ENCODE results near the gene TAL1.
"Not testable (repeated sequence)": the region's sequence is repeated elsewhere in the genome, so short reads cannot be mapped to it uniquely, and the experiment has no call there.

The TAL1 gene

GRCh38 chr1:47232187-47232874, at the start of gene TAL1:
TAL1 (minus strand) TSS chr1:47232225; CDS start chr1:47225888, 6,337 bp downstream.
- no peak for DNase-seq (ENCODE audit: low read depth)

DNA sequence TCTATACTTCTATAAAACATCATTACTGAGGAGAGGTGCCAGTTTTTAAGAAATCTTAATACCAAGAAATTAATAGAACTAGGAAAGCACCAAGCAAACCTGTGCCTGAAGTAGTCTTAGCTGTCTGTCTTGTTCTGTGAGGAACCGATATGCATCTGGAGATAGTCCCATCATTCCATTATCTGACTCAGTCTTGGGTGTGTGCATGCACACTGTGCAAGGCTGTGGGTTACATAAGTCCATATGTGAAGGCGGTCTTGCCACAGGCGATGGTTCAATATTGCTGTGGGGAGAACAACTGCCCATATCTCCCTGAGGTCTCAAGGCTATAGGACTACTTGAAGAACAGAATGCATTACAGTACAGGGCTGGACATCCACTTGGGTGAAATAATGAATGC, 48.1 kb upstream of the TAL1 start:
- no peak for DNase-seq (ENCODE audit: low read depth)

GRCh38 chr1:47276850-47277249, 44.8 kb upstream of the TAL1 start:
- no peak for DNase-seq (ENCODE audit: low read depth)

- not testable (repeated sequence) for DNase-seq (ENCODE audit: low read depth)
Observed at GRCh38 chr1:47275811-47276210, 43.8 kb upstream of the TAL1 start.

GRCh38 chr1:47265529-47265928, 33.5 kb upstream of the TAL1 start:
- DNase-seq (ENCODE audit: low read depth): not testable (repeated sequence)

GRCh38 chr1:47262787-47263413, 30.9 kb upstream of the TAL1 start:
- no peak for DNase-seq (ENCODE audit: low read depth)

GRCh38 chr1:47257224-47257623, 25.2 kb upstream of the TAL1 start:
- DNase-seq (ENCODE audit: low read depth): no peak

DNA sequence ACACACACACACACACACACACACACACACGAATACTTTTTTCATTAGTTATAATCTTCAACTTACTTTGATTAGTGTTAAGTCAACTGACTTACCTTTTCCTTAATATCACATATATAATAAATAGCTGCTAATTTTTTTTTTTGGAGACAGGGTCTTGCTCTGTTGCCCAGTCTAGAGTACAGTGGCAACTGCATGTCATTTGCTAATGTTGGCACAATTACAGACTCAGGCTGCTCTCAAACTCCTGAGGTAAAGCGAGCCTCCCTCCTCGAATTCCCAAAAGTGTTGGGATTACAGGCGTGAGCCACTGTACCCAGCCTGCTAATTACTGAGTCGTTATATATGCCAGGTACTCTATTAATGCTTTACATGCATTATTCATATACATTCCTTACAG, 20.8 kb upstream of the TAL1 start:
- DNase-seq (ENCODE audit: low read depth): no peak

- no peak for DNase-seq (ENCODE audit: low read depth)
Observed at GRCh38 chr1:47252369-47252768, 20.3 kb upstream of the TAL1 start.

DNA sequence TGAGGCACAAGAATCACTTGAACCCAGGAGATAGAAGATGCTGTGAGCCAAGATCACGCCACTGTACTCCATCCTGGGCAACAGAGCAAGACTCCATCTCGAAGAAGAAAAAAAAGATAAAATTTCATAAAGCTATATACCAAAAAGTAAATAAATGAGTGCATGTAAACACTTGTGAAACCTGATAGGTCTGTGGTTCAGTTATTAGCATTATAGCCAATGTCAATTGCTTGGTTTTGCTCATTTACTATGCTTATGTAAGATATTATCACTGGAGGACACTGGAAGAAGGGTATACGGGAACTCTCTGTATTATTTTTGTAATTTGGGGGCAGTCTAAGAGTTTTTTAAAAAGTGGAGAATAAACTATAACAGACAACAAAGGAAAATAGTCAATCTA, 17.7 kb upstream of the TAL1 start:
- no peak for DNase-seq (ENCODE audit: low read depth)

DNA sequence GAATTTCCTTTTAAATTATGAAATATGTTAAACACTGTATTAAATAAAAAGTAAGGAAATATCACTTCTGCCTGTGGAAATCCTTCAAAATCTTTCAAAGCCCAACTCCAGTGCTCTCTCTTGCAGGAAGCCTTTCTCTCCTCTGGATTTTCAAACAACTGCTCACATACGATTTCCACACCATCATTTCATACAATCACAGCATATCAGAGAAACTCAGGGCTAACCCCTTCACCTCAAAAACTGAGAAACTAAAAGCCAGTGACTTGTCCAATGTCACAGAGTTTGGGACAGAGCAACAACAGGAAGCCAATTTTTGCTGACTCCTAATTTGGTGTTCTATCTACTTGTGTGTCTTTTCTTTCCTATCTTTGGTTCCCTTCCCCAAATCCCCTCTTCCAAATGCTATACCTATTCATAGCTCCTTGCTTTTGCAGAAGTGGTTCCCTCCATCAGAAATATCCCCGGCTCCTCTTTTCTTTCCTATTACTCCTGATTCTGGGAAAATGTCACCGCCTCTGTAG, 12.4 kb upstream of the TAL1 start:
- DNase-seq (ENCODE audit: low read depth): no peak

DNA sequence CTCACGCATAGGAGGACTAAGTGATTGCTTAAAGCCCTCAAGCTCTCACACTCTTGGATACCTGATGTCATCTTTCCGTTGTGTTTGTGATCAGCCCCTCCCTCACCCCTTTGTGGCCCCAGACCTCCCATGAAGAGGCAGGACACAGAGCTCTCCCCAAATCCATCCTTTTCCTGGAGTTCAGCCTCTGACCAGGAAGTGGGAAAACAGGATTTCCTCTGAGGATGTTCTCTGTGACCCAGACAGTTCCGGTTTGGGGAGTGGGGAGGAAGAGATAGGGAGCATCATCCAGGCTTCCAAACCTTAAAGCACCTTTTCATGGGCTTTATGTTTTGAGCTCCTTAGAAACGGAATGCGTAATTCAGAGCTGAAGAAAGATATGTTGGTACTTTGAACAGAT, 11.9 kb upstream of the TAL1 start:
- no peak for DNase-seq (ENCODE audit: low read depth)

GRCh38 chr1:47241114-47242113, 9.4 kb upstream of the TAL1 start:
- DNase-seq (ENCODE audit: low read depth): no peak

- DNase-seq (ENCODE audit: low read depth): no peak
Observed at GRCh38 chr1:47238935-47239592, 7.0 kb upstream of the TAL1 start.

- DNase-seq (ENCODE audit: low read depth): no peak
Observed at GRCh38 chr1:47235806-47236205, 3.8 kb upstream of the TAL1 start.

GRCh38 chr1:47235241-47235681, 3.2 kb upstream of the TAL1 start:
- DNase-seq (ENCODE audit: low read depth): no peak

- no peak for DNase-seq (ENCODE audit: low read depth)
Observed at GRCh38 chr1:47233186-47233585, 1.2 kb upstream of the TAL1 start.

DNA sequence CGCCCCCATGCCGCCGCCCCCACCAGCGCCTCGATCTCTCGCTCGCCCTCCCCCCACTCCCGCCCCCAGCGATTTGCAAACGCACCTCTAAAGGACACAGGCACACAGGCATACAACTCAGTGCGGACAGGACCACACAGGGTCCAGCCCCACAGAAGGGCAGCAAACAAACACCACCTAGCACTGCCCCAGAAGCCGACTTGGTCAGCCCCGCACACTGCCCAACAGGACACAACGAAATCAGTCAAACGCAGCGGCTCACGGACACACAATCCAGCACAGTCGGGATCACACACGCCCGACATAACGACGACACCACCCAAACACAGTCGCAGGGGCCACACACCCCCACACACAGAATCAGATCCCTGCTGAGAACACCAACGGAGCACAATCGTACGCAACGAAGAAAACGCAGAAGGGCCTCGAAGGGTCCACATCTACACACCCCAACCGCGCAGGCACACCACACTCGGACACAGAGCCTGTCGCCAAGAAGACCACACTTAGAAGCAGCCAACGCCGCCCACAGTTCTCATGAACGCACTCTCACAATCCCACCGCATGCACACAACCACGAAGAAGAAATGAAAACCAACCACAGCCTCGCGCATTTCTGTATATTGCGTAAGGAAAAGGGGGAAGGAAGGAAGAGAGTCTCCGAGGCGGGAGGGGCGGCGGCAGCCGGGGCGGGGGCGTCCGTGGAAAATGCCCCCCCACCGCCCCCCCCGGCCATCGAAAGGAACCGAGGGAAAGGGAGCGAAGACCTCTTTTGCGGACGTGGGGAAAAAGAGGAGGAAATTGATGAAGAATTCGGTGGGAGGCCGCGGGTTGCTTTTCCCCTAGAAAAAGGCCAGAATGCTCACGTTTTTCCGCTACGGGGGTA, 481 bp downstream of the TAL1 start:
- no peak for DNase-seq (ENCODE audit: low read depth)

GRCh38 chr1:47230692-47231300, 1.2 kb downstream of the TAL1 start:
- DNase-seq (ENCODE audit: low read depth): no peak
